NCI-H2081 (cell line): ENCODE data around the gene GLIPR2.
A peak's percentile ranks its signal among the peaks of the same experiment; 100 is the strongest.
"Not testable (repeated sequence)": the region's sequence is repeated elsewhere in the genome, so short reads cannot be mapped to it uniquely, and the experiment has no call there.

Source experiments
- DNase-seq, 2 experiments: peaks; one replicate each; lab custom pipeline; 2025; lab: John Stamatoyannopoulos, UW

The GLIPR2 gene

GRCh38 chr9:36163049-36163785, 26.7 kb downstream of the GLIPR2 start:
- no peak for DNase-seq

DNA sequence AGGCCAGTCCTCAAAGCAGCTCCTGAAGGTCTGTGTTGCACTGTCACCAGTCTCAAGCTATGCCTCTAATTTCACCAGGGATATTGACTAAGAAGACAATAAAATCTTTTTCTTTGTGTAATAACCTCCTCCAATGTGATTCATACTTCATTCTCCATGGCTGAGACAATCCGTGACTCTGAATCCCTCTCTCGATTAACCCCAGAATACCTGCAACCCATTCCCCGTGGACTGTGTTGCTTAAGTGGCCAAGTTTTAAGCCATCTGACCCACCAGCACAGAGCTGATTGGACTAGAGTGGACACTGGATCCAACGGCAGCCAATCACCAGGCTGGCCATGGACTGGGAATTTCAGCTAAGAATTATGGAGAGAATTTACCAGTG, 27.2 kb downstream of the GLIPR2 start:
- no peak for DNase-seq

- DNase-seq, result no peak
Measured at GRCh38 chr9:36164372-36164771, 27.8 kb downstream of the GLIPR2 start.

- no peak for DNase-seq
Measured at GRCh38 chr9:36164989-36165388, 28.5 kb downstream of the GLIPR2 start.

DNA sequence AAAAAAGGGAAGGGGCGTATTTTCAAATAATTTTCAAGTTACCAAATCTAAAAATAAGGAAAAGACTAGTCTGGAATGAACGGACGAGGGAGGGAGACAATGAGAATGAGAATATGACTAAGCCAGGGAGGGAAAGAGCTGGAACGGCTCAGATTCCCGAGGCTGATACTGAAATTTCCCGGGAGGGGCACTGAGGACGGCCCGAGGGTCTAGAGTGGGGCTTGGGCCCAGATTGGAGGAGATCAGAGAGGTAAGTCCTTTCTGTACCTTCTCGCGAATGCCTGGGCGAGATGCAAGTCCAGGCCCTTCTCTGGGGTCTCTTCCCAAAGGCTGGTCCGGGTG, 29.3 kb downstream of the GLIPR2 start:
- no peak for DNase-seq

DNA sequence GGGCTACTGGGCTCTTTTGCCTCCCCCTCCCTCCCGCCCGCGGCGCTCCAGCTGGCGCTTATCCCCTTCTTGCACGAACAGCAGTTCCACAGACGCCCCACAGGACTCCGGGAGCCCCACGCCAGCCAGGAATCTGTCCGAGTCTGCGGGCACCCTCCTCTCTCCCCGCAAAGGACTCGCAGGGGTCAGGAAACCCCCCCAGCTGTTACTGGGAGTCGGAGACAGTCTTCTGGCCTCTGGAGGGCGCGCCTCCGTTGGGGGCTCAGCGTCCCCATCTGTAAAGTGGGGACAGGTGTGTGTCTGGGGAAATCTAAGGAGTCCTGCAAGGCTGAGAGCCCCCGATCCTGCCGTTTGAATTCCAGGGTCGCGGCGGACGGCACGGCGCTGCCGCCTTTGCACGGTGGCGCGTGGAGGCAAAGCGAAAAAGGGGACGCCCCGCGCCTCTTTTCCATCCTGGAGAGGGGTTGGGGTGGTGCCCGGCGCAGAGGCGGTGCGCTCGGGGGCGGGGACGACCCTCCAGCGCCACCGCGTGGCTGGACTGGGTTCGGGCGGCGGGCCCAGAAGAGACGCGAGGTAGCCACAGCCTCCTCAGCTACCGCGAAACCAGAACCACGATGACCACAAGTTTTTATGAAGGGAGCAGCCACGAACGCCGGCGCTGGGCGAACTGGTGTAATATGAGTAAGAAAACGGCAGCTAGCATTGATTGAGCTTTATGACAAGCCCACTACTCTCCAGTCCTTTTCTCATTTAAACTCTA, 29.8 kb downstream of the GLIPR2 start:
- DNase-seq, result peak; percentile 74 to 77

DNA sequence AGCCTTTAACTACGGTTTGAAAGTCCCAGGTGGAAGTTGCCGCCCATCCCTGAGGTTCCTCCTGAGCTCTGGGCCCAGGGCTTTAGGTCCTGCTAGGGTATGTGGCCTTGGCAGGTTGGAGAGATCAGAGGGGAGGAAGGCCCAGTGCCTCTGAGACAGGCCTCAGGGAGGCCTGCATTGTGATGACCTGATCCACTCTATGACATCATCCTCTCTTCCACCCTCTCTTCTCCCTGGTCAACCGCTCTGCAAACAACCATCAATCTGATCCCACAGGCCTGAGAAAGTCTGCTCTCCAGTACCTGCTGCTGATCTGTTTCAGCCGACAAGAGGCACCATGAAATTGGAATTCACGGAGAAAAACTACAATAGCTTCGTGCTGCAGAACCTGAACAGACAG, 32.6 kb downstream of the GLIPR2 start, which contains the start of gene CCIN:
Gene CCIN (plus strand): TSS at position 223 of the 400 bp plus-strand sequence. CDS start 115 bp downstream, at position 338.
- DNase-seq, result no peak

- DNase-seq, result no peak
Measured at GRCh38 chr9:36169708-36170107, 33.2 kb downstream of the GLIPR2 start.

DNA sequence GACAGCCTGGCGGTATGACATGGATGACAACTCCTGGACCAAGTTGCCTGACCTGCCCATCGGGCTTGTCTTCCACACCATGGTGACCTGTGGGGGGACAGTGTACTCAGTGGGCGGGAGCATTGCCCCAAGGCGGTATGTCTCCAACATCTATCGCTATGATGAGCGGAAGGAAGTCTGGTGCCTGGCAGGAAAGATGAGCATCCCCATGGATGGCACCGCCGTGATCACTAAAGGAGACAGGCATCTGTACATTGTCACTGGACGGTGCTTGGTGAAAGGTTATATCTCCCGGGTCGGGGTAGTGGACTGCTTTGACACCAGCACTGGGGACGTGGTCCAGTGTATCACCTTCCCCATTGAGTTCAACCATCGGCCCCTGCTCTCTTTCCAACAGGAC, 34.0 kb downstream of the GLIPR2 start:
- no peak for DNase-seq

DNA sequence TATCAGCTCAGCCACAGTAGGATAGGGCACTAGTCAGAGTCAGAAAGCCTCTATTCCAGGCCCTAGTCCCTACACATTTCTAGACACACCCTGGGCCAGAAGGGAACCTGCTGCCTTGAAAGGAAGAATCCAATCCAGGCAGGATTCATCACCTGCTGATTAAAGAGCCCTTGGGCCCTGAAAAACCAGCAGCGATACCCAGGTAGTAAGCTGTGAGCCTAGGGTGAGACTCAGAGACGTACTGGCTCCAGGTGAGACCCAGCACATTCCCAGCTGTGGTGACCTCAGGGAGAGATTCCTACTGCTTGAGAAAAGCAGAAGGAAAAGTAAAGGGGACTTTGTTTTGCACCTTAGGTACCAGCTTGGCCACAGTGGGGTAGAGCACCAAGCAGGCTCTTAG, 37.3 kb downstream of the GLIPR2 start:
- DNase-seq, result no peak

DNA sequence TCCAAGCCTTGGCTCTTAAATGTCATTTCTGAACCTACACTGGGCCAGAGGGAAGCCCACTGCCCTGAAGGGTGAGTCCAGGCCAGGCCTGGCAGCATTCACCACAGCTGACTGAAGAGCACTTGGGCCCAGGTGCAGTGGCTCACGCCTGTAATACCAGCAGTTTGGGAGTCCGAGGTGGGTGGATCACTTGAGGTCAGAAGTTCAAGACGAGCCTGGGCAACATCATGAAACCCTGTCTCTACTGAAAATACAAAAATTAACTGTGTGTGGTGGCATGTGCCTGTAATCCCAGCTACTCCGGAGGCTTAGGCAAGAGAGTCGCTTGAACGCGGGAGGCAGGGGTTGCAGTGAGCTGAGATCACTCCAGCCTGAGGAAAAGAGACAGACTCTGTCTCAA, 37.7 kb downstream of the GLIPR2 start:
- no peak for DNase-seq

DNA sequence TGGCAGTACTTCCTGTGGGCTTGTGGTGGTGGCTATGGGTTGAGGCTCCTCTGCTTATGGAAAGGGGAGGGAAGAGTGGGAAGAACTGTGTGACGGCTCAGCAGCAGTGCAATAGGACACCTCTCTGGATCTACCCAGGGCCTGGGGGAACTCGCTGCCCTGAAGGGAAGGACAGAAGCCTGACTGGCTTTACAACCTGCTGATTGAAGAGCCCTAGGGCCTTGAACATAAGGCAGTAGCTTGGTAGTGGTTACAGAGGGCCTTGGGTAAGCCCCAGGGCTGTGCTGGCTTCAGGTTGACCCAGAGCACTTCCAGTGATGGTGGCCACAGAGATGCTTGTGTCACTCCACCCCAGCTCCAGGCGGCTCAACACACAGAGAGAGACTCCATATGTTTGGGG, 38.2 kb downstream of the GLIPR2 start:
- no peak for DNase-seq

GRCh38 chr9:36175209-36175608, 38.7 kb downstream of the GLIPR2 start:
- DNase-seq, result not testable (repeated sequence)

DNA sequence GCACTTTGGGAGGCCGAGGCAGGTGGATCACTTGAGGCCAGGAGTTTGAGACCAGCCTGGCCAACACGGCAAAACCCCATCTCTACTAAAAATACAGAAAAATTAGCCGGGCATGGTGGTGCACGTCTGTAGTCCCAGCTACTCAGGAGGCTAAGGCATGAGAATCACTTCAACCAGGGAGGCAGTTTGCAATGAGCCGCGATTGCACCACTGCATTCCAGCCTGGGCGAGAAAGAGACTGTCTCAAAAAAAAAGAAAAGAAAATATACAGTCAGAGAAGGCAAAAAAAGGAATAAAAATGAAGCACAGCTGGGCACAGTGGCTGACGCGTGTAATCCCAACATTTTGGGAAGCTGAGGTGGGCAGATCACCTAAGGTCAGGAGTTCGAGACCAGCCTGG, 40.0 kb downstream of the GLIPR2 start:
- DNase-seq, result not testable (repeated sequence)

DNA sequence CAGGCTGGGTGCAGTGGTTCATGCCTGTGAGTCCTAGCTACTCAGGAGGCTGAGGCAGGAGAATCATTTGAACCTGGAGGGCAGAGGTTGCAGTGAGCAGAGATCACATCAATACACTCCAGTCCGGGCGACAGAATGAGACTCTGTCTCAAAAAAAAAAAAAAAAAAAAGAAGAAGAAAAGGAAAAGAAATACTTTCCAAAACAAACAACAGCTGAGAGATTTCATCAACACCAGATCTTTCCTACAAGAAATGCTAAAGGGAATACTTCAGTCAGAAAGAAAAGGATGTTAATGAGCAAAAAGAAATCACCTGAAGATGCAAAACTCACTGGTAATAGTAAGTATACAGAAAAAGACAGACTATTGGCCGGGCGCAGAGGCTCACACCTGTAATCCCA, 41.0 kb downstream of the GLIPR2 start:
- DNase-seq, result no peak

DNA sequence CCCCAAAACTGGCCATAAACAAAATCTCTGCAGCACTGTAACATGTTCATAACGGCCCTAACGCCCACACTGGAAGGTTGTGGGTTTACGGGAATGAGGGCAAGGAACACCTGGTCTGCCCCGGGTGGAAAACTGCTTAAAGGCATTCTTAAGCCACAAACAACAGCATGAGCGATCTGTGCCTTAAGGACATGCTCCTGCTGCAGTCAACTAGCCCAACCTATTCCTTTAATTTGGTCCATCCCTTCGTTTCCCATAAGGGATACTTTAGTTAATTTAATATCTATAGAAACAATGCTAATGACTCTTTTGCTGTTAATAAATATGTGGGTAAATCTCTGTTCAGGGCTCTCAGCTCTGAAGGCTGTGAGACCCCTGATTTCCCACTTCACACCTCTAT, 43.7 kb downstream of the GLIPR2 start:
- not testable (repeated sequence) for DNase-seq

DNA sequence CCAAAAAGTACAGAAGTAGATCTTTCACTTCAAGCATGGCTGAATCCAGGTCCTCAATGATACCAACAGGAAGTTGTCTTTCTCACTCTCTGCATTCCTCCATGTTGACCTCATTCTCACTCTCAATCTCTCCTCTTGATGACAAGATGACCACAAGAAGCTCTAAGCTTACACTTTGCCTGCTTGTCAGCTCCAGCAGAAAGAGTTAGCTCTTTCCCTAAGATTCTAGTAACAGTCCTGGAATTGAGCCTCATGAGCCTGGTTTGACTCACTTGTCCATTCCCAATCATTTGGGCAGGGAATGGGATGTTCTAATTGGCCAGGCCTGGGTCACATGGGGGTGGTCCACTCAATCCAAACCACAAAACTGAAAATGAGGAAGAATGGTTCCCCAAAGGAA, 50.9 kb downstream of the GLIPR2 start:
- no peak for DNase-seq

DNA sequence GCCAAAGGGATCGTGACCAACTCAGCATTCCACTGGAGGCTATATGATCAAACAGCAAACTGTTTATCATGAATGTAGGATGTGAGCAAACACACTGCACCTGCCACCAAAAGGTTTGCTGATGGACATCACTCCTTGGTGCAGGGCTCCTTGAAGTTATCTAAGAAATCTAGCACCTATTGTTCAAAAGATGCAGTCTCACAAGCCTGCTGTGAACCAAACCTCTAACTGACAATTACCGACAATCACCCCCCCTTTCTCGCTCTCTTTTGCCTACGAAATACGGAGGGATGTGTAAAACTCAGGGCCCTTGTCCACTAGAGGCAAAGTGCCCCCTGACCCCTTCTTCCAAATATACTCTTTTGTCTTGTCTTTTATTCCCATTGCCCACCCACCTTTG, 51.7 kb downstream of the GLIPR2 start:
- no peak for DNase-seq

DNA sequence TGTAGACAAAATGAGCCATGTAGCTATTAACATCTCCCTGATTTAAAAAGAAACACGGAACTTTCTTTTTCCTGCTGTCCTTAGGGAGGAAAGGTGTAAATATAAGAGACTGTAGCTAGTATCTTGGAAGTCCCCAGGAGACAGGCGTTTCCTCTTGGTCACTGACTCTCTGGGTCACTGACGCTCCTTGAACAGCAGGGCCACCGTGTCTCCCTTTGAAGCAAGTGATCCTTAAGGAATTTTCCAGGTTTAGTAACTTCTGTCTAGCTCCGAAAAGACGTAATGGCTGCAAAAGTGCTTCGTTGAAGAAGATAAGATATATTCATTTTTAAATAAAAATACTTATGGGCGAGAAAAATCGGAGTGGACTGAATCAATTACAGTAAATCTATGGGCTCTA, 53.4 kb downstream of the GLIPR2 start:
- DNase-seq, result no peak

DNA sequence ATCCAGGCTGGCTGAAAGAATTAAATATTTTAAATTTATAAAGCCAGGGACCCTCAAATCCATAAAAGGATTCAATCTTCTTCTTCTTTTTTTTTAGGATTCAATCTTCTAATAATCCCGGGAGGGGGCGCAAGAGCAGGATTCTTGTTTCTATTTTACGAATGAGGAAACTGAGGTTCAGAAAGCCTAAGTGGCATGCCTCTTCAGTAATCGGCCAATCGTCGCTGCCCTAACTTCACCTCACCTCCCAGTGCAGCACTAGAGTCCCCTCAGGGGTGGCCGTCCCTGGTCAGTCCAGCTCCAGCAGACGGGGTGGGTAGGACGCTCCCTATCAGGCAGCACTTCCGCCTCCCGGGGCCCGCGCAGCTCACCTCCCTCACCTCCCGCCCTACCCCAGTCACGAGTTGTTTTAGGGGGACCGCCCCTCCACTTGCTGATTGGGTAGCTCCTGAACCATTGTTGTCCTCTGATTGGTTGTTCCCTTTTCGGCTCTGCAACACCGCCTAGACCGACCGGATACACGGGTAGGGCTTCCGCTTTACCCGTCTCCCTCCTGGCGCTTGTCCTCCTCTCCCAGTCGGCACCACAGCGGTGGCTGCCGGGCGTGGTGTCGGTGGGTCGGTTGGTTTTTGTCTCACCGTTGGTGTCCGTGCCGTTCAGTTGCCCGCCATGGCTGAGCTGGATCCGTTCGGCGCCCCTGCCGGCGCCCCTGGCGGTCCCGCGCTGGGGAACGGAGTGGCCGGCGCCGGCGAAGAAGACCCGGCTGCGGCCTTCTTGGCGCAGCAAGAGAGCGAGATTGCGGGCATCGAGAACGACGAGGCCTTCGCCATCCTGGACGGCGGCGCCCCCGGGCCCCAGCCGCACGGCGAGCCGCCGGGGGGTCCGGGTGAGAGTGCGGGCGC, 54.1 kb downstream of the GLIPR2 start, which contains the start of gene CLTA:
Gene CLTA (plus strand): TSS at position 534 of the 902 bp plus-strand sequence. CDS start 136 bp downstream, at position 670.
- peak; percentile 99 to 100 for DNase-seq

GRCh38 chr9:36191290-36191645, 54.7 kb downstream of the GLIPR2 start:
- peak in 1 of 2 experiments; percentile 51 for DNase-seq

GRCh38 chr9:36191686-36192085, 55.2 kb downstream of the GLIPR2 start:
- DNase-seq, result no peak
